ENCODE data around the gene SGMS1.

Gene SGMS1

DNA sequence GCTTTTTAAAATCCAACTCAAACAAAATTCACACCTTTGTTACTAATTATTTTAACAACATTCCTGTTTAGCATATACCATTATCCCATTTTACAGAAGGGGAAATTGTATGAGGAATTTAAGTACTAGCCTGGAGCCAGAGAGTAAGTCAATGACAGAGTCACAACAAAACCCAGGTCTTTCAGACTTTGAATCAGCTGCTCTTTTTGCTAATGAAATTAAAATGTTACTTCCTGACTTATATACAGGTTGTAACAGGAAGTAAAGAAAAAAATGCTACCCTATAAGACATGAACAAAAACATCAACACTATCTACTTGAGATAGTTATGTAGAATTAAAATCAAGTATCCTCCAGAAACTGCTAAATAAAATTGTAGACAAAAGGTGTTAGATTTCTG, 289.9 kb downstream of the SGMS1 start:
- no peaks in the 10 kb centered on the region for H3K9me3 ChIP-seq (ENCODE audit: control insufficient read depth in 1 of 2, low read length in 2 of 2)
- H3K36me3 ChIP-seq (ENCODE audit: control insufficient read depth in 1 of 2, insufficient read depth in 2 of 2, low read length in 2 of 2), result no peaks in the 10 kb centered on the region
- no peak overlapping the region for H3K27ac ChIP-seq (ENCODE audit: low read length)
- no peaks in the 10 kb centered on the region for H3K27me3 ChIP-seq (ENCODE audit: low read depth, low read length)
- H3K4me1 ChIP-seq (ENCODE audit: control insufficient read depth in 1 of 2, insufficient read depth in 2 of 2, low read length in 2 of 2), result peaks cover 0 to 9% of the 10 kb centered on the region in 2 donors
- no peak overlapping the region for H3K4me3 ChIP-seq (ENCODE audit: low read depth in 1 of 2, low read length in 2 of 2)

DNA sequence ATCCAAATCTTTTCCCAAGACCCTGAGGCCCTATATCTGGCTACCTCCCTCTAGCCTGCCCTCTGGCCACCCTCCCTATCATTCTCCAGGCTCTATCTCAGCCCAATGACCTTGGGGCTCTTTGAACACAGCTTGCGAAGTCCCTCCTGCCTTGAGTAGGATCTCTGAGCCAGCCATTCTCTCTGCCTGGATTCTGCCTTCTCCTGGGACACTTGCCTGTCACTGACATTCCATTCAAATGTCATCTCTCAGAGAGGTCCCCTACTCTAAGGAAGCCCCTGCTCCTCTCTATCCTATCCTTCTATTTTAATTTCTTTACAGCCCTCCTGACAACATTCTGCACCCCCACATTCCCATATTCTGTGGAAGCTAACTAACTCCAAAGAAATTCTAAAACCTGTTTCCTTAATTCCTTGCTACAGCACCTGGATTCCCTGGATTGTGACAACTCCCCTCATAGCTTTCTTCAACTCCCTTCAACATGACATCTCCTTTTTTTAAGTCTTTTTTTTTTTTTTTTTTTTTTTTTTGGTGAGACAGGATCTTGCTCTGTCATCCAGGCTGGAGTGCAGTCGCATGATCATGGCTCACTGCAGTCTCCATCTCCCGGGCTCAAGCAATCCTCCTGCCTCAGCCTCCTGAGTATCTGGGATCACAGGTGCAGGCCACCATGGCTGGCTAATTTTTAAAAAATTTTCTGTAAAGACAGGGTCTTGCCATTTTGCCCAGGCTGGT, 291.5 kb downstream of the SGMS1 start:
- no peaks in the 10 kb centered on the region for H3K27me3 ChIP-seq (ENCODE audit: low read depth, low read length)
- H3K4me1 ChIP-seq (ENCODE audit: control insufficient read depth in 1 of 2, insufficient read depth in 2 of 2, low read length in 2 of 2), result peaks cover 0 to 9% of the 10 kb centered on the region in 2 donors
- H3K27ac ChIP-seq (ENCODE audit: low read length), result no peak overlapping the region

DNA sequence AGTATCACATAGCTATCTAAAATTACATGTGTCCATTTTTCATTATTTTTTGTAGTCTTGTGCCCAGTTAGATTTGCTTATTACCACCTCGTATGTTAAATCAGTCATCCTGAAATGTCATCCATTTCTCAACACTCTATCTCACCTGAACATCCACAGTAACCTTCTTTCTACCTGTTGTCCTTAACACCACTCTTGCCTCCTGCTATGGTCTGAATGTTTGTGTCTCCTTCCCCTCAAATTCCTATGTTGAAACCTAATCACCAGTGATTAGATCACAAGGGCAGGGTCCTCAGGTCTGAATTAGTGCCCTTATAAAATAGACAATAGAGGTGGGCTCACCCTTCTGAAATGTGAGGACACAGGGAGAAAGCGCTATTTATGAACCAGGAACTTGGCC, 292.3 kb downstream of the SGMS1 start:
- H3K4me3 ChIP-seq (ENCODE audit: low read depth in 1 of 2, low read length in 2 of 2), result no peak overlapping the region
- peaks cover 0 to 9% of the 10 kb centered on the region in 2 donors for H3K4me1 ChIP-seq (ENCODE audit: control insufficient read depth in 1 of 2, insufficient read depth in 2 of 2, low read length in 2 of 2)
- no peak overlapping the region for H3K27ac ChIP-seq (ENCODE audit: low read length)
- no peaks in the 10 kb centered on the region for H3K27me3 ChIP-seq (ENCODE audit: low read depth, low read length)
- H3K9me3 ChIP-seq (ENCODE audit: control insufficient read depth in 1 of 2, low read length in 2 of 2), result no peaks in the 10 kb centered on the region
- no peaks in the 10 kb centered on the region for H3K36me3 ChIP-seq (ENCODE audit: control insufficient read depth in 1 of 2, insufficient read depth in 2 of 2, low read length in 2 of 2)

More for the DNA sequence above, 291.5 kb downstream of the SGMS1 start:
- Histone ChIP-seq H3K9me3 (ENCODE audit: control insufficient read depth in 1 of 2, low read length in 2 of 2) (no peaks in the 10 kb centered on the region), H3K4me3 (ENCODE audit: low read depth in 1 of 2, low read length in 2 of 2) (no peak overlapping the region), H3K36me3 (ENCODE audit: control insufficient read depth in 1 of 2, insufficient read depth in 2 of 2, low read length in 2 of 2) (no peaks in the 10 kb centered on the region)

DNA sequence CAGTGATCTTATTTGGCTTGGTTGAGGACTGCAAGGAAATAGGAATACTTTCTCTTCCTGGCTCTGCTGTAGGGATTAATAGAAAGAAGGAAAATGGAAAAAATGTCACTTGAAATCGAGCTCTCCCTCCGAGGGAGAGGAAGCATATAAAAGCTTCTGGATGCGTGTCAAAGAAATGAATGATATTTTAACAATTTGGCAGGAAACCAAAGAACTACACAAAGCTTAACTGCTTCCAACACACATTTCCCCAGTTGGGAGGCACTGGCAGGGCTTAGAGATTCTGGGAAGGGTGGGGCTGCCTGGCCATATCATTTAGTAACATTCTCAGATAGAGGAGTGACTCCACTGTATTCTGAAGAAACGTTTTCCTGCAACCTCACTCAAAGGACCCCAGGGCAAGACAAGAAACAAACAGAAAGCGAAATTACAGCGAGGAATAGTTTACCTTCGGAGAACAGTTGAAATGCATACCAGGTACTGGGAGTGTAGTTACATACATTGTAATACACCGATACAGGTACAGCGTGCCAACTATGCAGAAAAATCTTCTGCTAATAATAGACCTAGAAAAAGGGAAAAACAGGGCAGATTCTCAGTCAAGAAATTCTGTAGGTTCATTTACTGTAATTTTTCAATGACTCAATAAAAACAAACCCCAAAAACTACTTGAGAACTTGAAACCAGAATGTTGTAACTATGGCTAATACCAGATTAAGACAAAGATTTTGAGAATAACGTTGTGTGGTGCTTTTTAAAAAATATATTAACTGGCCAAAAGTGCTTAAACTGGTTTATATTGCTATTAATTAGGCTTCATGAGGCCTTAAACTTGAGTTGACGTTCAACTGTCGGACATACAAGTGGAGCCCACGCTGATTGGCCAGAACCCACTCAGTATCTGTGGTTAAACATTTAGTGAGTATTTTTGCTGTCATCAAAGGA, 296.7 kb downstream of the SGMS1 start:
- H3K27ac ChIP-seq (ENCODE audit: low read length), result peak overlapping the region; percentile 27

DNA sequence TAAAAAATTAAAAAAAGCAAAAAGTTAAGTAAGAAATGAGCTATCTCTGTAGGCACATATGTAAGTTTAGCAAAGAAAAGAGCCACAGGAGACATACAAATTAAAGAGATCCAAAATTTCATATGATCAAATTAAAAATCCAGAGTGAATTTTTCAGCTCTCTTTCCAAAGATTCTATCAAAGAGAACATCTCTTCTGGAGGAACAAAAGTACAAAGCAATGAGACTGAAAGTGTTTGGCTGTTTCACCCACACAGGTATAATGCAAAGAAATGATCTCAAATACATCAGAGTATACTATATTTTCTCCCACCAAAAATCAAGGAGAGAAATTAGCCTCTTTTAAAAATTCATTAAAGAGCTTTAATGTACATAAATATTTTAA, 297.6 kb downstream of the SGMS1 start:
- Histone ChIP-seq H3K36me3 (ENCODE audit: control insufficient read depth in 1 of 2, insufficient read depth in 2 of 2, low read length in 2 of 2) (no peaks in the 10 kb centered on the region), H3K9me3 (ENCODE audit: control insufficient read depth in 1 of 2, low read length in 2 of 2) (no peaks in the 10 kb centered on the region), H3K27me3 (ENCODE audit: low read depth, low read length) (no peaks in the 10 kb centered on the region), H3K4me1 (ENCODE audit: control insufficient read depth in 1 of 2, insufficient read depth in 2 of 2, low read length in 2 of 2) (peaks cover 5 to 27% of the 10 kb centered on the region in 2 donors), H3K4me3 (ENCODE audit: low read depth in 1 of 2, low read length in 2 of 2) (no peak overlapping the region), H3K27ac (ENCODE audit: low read length) (no peak overlapping the region)

More for the DNA sequence above, 296.7 kb downstream of the SGMS1 start:
- H3K9me3 ChIP-seq (ENCODE audit: control insufficient read depth in 1 of 2, low read length in 2 of 2), result no peaks in the 10 kb centered on the region
- peaks cover 5 to 23% of the 10 kb centered on the region in 2 donors for H3K4me1 ChIP-seq (ENCODE audit: control insufficient read depth in 1 of 2, insufficient read depth in 2 of 2, low read length in 2 of 2)
- H3K36me3 ChIP-seq (ENCODE audit: control insufficient read depth in 1 of 2, insufficient read depth in 2 of 2, low read length in 2 of 2), result no peaks in the 10 kb centered on the region
- H3K4me3 ChIP-seq (ENCODE audit: low read depth in 1 of 2, low read length in 2 of 2), result peak overlapping the region in 1 of 2 donors; percentile 48
- H3K27me3 ChIP-seq (ENCODE audit: low read depth, low read length), result no peaks in the 10 kb centered on the region

DNA sequence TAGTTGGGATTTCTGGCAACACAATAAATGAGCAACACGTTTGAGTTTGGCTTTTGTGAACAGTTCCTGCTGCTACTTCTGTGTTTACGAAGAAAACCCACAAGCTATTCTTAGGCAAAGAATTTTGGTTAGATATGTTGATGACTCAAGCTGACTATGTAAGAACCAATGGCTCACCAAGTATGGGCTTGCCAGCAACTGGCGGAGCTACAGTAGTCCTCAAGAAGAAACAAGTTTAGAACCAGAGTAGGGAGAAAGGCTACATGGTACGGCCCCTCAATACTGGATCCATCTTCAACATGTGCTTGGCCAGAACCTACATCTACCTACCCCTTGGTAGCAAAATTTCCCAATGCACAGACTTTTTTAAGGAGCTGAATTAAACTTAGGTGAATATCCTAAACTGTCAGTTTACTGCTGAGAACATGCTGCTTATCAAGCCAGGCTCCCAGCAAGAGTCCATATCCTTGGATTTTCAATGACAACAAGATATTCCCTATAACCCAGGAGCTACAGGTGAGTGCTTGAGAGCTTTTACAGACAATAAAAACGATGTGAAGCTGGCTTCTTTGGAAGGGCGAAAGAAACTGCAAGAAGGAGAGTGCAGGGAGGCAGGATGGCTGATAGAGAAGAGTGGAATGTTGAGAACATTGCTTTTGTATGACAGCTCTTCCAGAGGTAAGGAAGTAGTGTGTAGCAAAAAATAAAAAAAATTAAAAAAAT, 298.1 kb downstream of the SGMS1 start:
- Histone ChIP-seq H3K4me1 (ENCODE audit: control insufficient read depth in 1 of 2, insufficient read depth in 2 of 2, low read length in 2 of 2) (peaks cover 5 to 27% of the 10 kb centered on the region in 2 donors), H3K36me3 (ENCODE audit: control insufficient read depth in 1 of 2, insufficient read depth in 2 of 2, low read length in 2 of 2) (peaks cover 0 to 2% of the 10 kb centered on the region in 2 donors), H3K4me3 (ENCODE audit: low read depth in 1 of 2, low read length in 2 of 2) (peak overlapping the region in 1 of 2 donors; percentile 16), H3K27ac (ENCODE audit: low read length) (peak overlapping the region; percentile 53), H3K27me3 (ENCODE audit: low read depth, low read length) (no peaks in the 10 kb centered on the region), H3K9me3 (ENCODE audit: control insufficient read depth in 1 of 2, low read length in 2 of 2) (no peaks in the 10 kb centered on the region)

DNA sequence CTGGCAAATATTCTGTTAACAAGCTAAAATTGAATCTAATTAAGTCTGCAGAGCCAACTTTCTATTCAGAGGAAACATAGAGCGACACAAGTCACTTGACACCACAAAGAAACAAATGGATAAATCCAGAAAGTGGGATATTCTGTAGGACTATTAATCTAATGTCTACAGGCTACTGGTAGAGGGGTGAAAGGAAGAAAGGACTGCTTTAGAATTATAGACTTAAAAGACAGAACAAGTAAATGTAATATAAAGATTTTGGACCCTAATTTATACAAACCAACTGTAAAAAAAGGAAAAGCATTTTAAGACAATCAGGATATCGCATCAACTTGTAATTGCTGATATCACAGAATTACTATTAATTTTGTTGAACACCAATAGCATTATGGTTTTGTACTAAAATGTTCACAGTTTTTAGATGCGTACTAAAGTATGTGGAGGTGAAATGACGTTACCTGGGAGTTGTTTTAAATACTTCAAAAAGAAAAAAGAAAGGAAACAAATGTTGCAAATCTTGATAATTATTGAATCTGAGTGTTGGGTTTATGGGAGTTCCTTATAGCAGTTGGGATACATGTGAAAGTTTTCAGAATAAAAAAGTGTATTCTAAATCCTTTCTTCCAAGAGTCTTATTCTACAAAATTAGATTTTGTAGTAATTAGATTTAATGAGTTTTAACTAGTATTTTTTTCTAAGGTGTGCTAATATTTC, 298.9 kb downstream of the SGMS1 start:
- Histone ChIP-seq H3K27ac (ENCODE audit: low read length) (peak overlapping the region; percentile 3), H3K4me1 (ENCODE audit: control insufficient read depth in 1 of 2, insufficient read depth in 2 of 2, low read length in 2 of 2) (peaks cover 5 to 22% of the 10 kb centered on the region in 2 donors), H3K4me3 (ENCODE audit: low read depth in 1 of 2, low read length in 2 of 2) (no peak overlapping the region), H3K27me3 (ENCODE audit: low read depth, low read length) (no peaks in the 10 kb centered on the region), H3K9me3 (ENCODE audit: control insufficient read depth in 1 of 2, low read length in 2 of 2) (no peaks in the 10 kb centered on the region), H3K36me3 (ENCODE audit: control insufficient read depth in 1 of 2, insufficient read depth in 2 of 2, low read length in 2 of 2) (peaks cover 0 to 5% of the 10 kb centered on the region in 2 donors)

DNA sequence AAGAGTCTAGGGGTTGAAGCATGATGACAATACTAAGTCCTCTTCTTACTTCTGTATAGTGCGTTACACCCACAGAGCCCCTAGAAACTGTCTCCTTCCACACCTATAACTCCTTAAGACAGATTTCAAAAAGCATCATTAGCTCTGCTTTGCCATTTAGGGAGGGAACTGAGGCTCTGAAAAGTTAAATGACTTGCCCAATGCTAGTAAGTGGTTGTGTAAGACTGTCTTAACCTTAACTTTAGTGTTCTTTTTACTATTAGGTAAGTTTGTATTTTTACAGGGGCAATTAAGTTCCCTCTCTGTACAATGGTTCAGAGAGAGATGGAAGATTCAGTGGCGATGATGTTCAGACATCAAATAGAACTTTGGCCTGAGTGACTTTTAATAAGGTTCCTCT, 299.7 kb downstream of the SGMS1 start:
- H3K27ac ChIP-seq (ENCODE audit: low read length), result no peak overlapping the region
- H3K9me3 ChIP-seq (ENCODE audit: control insufficient read depth in 1 of 2, low read length in 2 of 2), result no peaks in the 10 kb centered on the region
- H3K27me3 ChIP-seq (ENCODE audit: low read depth, low read length), result no peaks in the 10 kb centered on the region
- H3K4me1 ChIP-seq (ENCODE audit: control insufficient read depth in 1 of 2, insufficient read depth in 2 of 2, low read length in 2 of 2), result peaks cover 5 to 19% of the 10 kb centered on the region in 2 donors
- peaks cover 0 to 5% of the 10 kb centered on the region in 2 donors for H3K36me3 ChIP-seq (ENCODE audit: control insufficient read depth in 1 of 2, insufficient read depth in 2 of 2, low read length in 2 of 2)
- H3K4me3 ChIP-seq (ENCODE audit: low read depth in 1 of 2, low read length in 2 of 2), result no peak overlapping the region

DNA sequence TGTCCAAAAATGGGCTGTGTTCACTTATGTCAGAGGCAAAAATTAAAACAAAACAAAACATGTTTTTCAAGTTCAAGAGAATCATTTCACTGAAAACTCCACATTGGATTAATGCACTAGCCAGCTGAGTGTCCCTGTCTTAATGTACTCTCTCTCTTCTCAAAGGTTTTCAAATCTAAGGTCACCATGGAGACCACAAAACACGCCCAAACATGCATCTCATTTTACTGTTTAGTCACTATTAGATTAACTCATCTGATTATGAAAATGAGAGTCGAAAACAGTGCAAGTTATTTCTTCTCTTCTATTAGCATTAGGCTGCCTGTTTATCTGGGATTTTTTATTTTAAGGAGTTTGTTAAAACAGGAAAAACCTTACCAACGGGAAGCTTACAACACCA, 301.7 kb downstream of the SGMS1 start:
- peaks cover 5 to 19% of the 10 kb centered on the region in 2 donors for H3K4me1 ChIP-seq (ENCODE audit: control insufficient read depth in 1 of 2, insufficient read depth in 2 of 2, low read length in 2 of 2)
- H3K27me3 ChIP-seq (ENCODE audit: low read depth, low read length), result no peaks in the 10 kb centered on the region
- H3K36me3 ChIP-seq (ENCODE audit: control insufficient read depth in 1 of 2, insufficient read depth in 2 of 2, low read length in 2 of 2), result peaks cover 0 to 5% of the 10 kb centered on the region in 2 donors
- H3K4me3 ChIP-seq (ENCODE audit: low read depth in 1 of 2, low read length in 2 of 2), result no peak overlapping the region
- no peaks in the 10 kb centered on the region for H3K9me3 ChIP-seq (ENCODE audit: control insufficient read depth in 1 of 2, low read length in 2 of 2)
- H3K27ac ChIP-seq (ENCODE audit: low read length), result no peak overlapping the region

DNA sequence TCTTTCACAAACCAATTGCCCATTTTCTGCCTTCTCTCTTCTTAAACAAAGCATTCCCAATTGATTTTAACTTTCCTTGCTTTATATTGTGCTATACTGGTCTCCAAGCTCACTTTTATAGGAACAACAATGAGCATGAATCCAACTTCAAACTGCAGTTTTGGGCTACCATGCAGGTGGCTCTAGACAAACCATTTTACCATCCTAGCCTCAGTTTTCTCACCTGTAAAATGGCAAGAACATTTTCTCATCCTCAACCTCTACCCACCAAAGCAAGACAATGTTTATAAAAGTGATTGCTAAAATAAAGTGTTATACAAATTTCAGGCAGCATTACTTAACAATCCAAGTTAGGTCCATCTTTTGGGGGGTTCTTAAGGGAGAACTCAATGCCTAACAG, 305.6 kb downstream of the SGMS1 start:
- Histone ChIP-seq H3K4me1 (ENCODE audit: control insufficient read depth in 1 of 2, insufficient read depth in 2 of 2, low read length in 2 of 2) (peaks cover 0 to 8% of the 10 kb centered on the region in 2 donors), H3K4me3 (ENCODE audit: low read depth in 1 of 2, low read length in 2 of 2) (no peak overlapping the region)

More for the DNA sequence above, 305.6 kb downstream of the SGMS1 start:
- H3K36me3 ChIP-seq (ENCODE audit: control insufficient read depth in 1 of 2, insufficient read depth in 2 of 2, low read length in 2 of 2), result peaks cover 0 to 5% of the 10 kb centered on the region in 2 donors
- H3K9me3 ChIP-seq (ENCODE audit: control insufficient read depth in 1 of 2, low read length in 2 of 2), result no peaks in the 10 kb centered on the region
- H3K27me3 ChIP-seq (ENCODE audit: low read depth, low read length), result no peaks in the 10 kb centered on the region
- H3K27ac ChIP-seq (ENCODE audit: low read length), result no peak overlapping the region

All from muscle layer of duodenum (tissue), 2 donors.